SK-N-SH (cell line): ENCODE data around the gene DOCK4.

Experiments used
- CTCF ChIP-seq: fragments of 200-600 bp; sonication (generic); IDR thresholded peaks from 2 replicates; pipeline ENCODE4 v1.6.1; 2017; ENCODE audit warnings: antibody characterized with exemption, mild to moderate bottlenecking, moderate library complexity
- EP300 ChIP-seq, 2 experiments: IDR thresholded peaks; 2 replicates each; pipeline versions ENCODE4 v1.4.0 to v1.6.1; 2012; ENCODE audit warnings: borderline replicate concordance in 1 of 2, low read depth in 1 of 2, low read length in 1 of 2
- EZH2phosphoT487 ChIP-seq: fragments of 200-600 bp; sonication (generic); IDR thresholded peaks from 2 replicates; pipeline ENCODE4 v1.6.1; 2017; ENCODE audit warnings: low read depth, mixed run types, mild to moderate bottlenecking, antibody characterized with exemption, moderate library complexity, borderline replicate concordance
- IRF3 ChIP-seq: fragments of 150-350 bp; IDR thresholded peaks from 2 replicates; pipeline ENCODE4 v1.6.1; 2016; ENCODE audit warnings: mild to moderate bottlenecking, low read depth, low read length
- JUND ChIP-seq: IDR thresholded peaks from 2 replicates; pipeline ENCODE4 v1.4.0; 2012
- POLR2AphosphoS5 ChIP-seq: IDR thresholded peaks from 2 replicates; pipeline ENCODE4 v1.6.1; 2012; ENCODE audit warnings: low read depth, low read length
- RAD21 ChIP-seq: IDR thresholded peaks from 2 replicates; pipeline ENCODE4 v1.6.1; 2012; ENCODE audit warnings: mild to moderate bottlenecking, low read length
- REST ChIP-seq: IDR thresholded peaks from 2 replicates; pipeline ENCODE4 v1.6.1; 2012; ENCODE audit warnings: mild to moderate bottlenecking, low read depth, low read length, moderate library complexity
- SIN3A ChIP-seq: IDR thresholded peaks from 2 replicates; pipeline ENCODE4 v1.6.1; 2012; ENCODE audit warnings: low read depth, mild to moderate bottlenecking, low read length, moderate library complexity, borderline replicate concordance
- TEAD4 ChIP-seq: IDR thresholded peaks from 2 replicates; pipeline ENCODE4 v1.4.0; 2012; ENCODE audit warnings: mild to moderate bottlenecking, borderline replicate concordance; ENCODE audit not compliant: insufficient read depth
- YY1 ChIP-seq: IDR thresholded peaks from 2 replicates; pipeline ENCODE4 v1.4.0; 2012; ENCODE audit warnings: low read depth, mild to moderate bottlenecking

- TF ChIP-seq CTCF (no peak), SIN3A (no peak), YY1 (no peak), EP300 (IDR thresholded peaks at IDR 0.05; ENCODE audit: borderline replicate concordance in 1 of 2, low read depth in 1 of 2, low read length in 1 of 2) (no peak), IRF3 (no peak), JUND (no peak), EZH2phosphoT487 (no peak), RAD21 (no peak), POLR2AphosphoS5 (no peak), TEAD4 (no peak), REST (no peak)
Observed at GRCh38 chr7:112211348-112211907, 5.2 kb upstream of the DOCK4 start.
